IMR-90 (cell line): ENCODE data around the gene MGLL.

Experiments used
- BHLHE40 ChIP-seq: fragments of 150-350 bp; IDR thresholded peaks from 2 replicates; pipeline ENCODE4 v1.6.1; 2016; ENCODE audit warnings: mild to moderate bottlenecking, low read depth, low read length
- CEBPB ChIP-seq: IDR thresholded peaks from 2 replicates; pipeline ENCODE4 v1.6.1; 2012; ENCODE audit warnings: low read depth, low read length, improper control_type of control experiment
- CTCF ChIP-seq: conservative IDR thresholded peaks from 2 replicates; pipeline ENCODE4 v1.5.1; 2012; ENCODE audit warnings: mild to moderate bottlenecking, low read depth, low read length, improper control_type of control experiment
- ELK1 ChIP-seq: fragments of 150-350 bp; IDR thresholded peaks from 2 replicates; pipeline ENCODE4 v1.6.1; 2016; ENCODE audit warnings: low read depth, mild to moderate bottlenecking, low read length, moderate library complexity, borderline replicate concordance
- FOS ChIP-seq: fragments of 150-350 bp; IDR thresholded peaks from 2 replicates; pipeline ENCODE4 v1.6.1; 2016; ENCODE audit warnings: low read depth, low read length
- MXI1 ChIP-seq: IDR thresholded peaks from 2 replicates; pipeline ENCODE4 v1.6.1; 2012; ENCODE audit warnings: low read depth, mild to moderate bottlenecking, low read length, moderate library complexity, borderline replicate concordance
- NFE2L2 ChIP-seq: fragments of 150-350 bp; IDR thresholded peaks from 2 replicates; pipeline ENCODE4 v1.6.1; 2016; ENCODE audit warnings: low read depth, mild to moderate bottlenecking, low read length
- POLR2A ChIP-seq: IDR thresholded peaks from 2 replicates; pipeline ENCODE4 v1.6.1; 2012; ENCODE audit warnings: mild to moderate bottlenecking, low read depth, low read length
- RAD21 ChIP-seq: IDR thresholded peaks from 2 replicates; pipeline ENCODE4 v1.6.1; 2012; ENCODE audit warnings: low read length, improper control_type of control experiment
- RCOR1 ChIP-seq: IDR thresholded peaks from 2 replicates; pipeline ENCODE4 v1.6.1; 2012; ENCODE audit warnings: mild to moderate bottlenecking, low read length, improper control_type of control experiment; ENCODE audit not compliant: insufficient replicate concordance
- RFX5 ChIP-seq: IDR thresholded peaks from 2 replicates; pipeline ENCODE4 v1.8.0; 2012; ENCODE audit warnings: low read depth, mild to moderate bottlenecking, low read length, moderate library complexity
- SMC3 ChIP-seq: fragments of 150-350 bp; IDR thresholded peaks from 2 replicates; pipeline ENCODE4 v1.6.1; 2016; ENCODE audit warnings: low read depth, mild to moderate bottlenecking, antibody characterized with exemption, low read length, moderate library complexity
- USF2 ChIP-seq: fragments of 150-350 bp; IDR thresholded peaks from 2 replicates; pipeline ENCODE4 v1.6.1; 2017; ENCODE audit warnings: mild to moderate bottlenecking, antibody characterized with exemption, low read length, low read depth

GRCh38 chr3:127690823-127691452 lies 131.4 kb downstream of the MGLL start:
- peak; percentile 74 for TF ChIP-seq CTCF
- no peak for TF ChIP-seq USF2
- peak; percentile 77 for TF ChIP-seq SMC3
- TF ChIP-seq RCOR1: no peak
- no peak for TF ChIP-seq POLR2A
- no peak for TF ChIP-seq ELK1
- TF ChIP-seq RFX5: no peak
- peak; percentile 78 for TF ChIP-seq RAD21
- TF ChIP-seq CEBPB: no peak
- TF ChIP-seq NFE2L2: no peak
- TF ChIP-seq BHLHE40: no peak
- TF ChIP-seq FOS: no peak
- TF ChIP-seq MXI1: no peak
